ENCODE results near the gene TMEM175.

DNA sequence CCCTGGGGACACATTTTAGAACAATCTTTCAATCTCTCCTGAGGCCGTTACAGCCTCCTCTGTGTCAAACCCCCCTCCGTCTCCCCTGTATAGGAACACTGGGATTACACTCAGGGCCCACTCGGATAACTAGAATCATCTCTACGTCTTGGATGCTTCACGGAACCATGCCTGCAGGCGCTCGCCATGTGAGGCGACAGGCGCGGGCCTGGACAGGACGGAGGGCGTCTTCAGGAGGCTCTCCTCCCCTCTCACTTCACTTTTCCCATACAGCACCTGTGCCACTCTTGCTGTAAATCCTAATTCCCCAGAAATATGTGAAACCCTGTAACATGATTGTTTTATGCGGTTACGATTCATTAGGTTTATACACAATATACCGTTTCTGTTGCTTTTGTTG lies 50.6 kb downstream of the TMEM175 start:
- TF ChIP-seq, protein P1, sequence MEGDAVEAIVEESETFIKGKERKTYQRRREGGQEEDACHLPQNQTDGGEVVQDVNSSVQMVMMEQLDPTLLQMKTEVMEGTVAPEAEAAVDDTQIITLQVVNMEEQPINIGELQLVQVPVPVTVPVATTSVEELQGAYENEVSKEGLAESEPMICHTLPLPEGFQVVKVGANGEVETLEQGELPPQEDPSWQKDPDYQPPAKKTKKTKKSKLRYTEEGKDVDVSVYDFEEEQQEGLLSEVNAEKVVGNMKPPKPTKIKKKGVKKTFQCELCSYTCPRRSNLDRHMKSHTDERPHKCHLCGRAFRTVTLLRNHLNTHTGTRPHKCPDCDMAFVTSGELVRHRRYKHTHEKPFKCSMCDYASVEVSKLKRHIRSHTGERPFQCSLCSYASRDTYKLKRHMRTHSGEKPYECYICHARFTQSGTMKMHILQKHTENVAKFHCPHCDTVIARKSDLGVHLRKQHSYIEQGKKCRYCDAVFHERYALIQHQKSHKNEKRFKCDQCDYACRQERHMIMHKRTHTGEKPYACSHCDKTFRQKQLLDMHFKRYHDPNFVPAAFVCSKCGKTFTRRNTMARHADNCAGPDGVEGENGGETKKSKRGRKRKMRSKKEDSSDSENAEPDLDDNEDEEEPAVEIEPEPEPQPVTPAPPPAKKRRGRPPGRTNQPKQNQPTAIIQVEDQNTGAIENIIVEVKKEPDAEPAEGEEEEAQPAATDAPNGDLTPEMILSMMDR (IDR thresholded peaks at IDR 0.05), result no peak
- TF ChIP-seq POLR2A (IDR thresholded peaks at IDR 0.05), result no peak

Data from lower leg skin (tissue), 3 donors.